B cell (primary cell): Measurements from ENCODE around the gene SUSD3. TPM values are rescaled to one million over a fixed set of nuclear protein-coding genes. Genes with fewer than 3 reads are reported as not detected.

Experiments
- ATAC-seq: fragments of 200-7000 bp; cut with Tn5 transposase; one replicate; pipeline ENCODE4 v1.10.0; 2021; ENCODE audit warnings: low read depth, mild to moderate bottlenecking, moderate number of reproducible peaks, moderate library complexity
- CTCF ChIA-PET: fragments of 350-600 bp; sonication (Branson Sonifier 250); formaldehyde crosslinking; loops from one replicate; lab custom pipeline; 2021; ENCODE audit warnings: antibody characterized with exemption, inconsistent platforms; lab: Charles Lee
- POLR2A ChIA-PET: fragments of 350-600 bp; sonication (Branson Sonifier 250); formaldehyde crosslinking; loops from one replicate; lab custom pipeline; 2021; ENCODE audit warnings: antibody characterized with exemption; lab: Charles Lee
- DNase-seq: peaks from one replicate; pipeline ENCODE4 v3.0.0; 2013
- H2AFZ ChIP-seq: 2 replicates; pipeline ENCODE4 v1.6.1; 2012; ENCODE audit warnings: mild to moderate bottlenecking, low read depth, low read length; ENCODE audit not compliant: insufficient read depth, poor library complexity, severe bottlenecking
- H3K27ac ChIP-seq, 2 donors: 1 replicate in 1 of 2; 2 replicates in 1 of 2; pipeline ENCODE4 v1.5.1; 2012 to 2013; ENCODE audit warnings: low read length in 2 of 2, mild to moderate bottlenecking in 2 of 2, moderate library complexity in 1 of 2
- H3K27me3 ChIP-seq, 4 experiments: fragments of 200-600 bp in 1 of 4; sonication (generic) in 1 of 4; replicated peaks in 1 of 4; 1 replicate in 2 of 4; 2 replicates in 2 of 4; pipeline versions ENCODE4 v1.6.1 to v1.7.0; 2013 to 2016; ENCODE audit warnings: low read length in 3 of 4, mild to moderate bottlenecking in 2 of 4, mixed read lengths in 1 of 4, moderate library complexity in 1 of 4; ENCODE audit not compliant: insufficient read depth in 4 of 4, control insufficient read depth in 3 of 4; ENCODE audit errors: control extremely low read depth in 1 of 4
- H3K36me3 ChIP-seq, 2 experiments: replicated peaks in 1 of 2; 1 replicate in 1 of 2; 2 replicates in 1 of 2; pipeline versions ENCODE4 v1.6.1 to v1.7.1; 2013; ENCODE audit warnings: low read length in 1 of 2; ENCODE audit not compliant: insufficient read depth in 2 of 2, control insufficient read depth in 1 of 2; ENCODE audit errors: control extremely low read depth in 1 of 2, extremely low read depth in 1 of 2
- H3K4me1 ChIP-seq, 2 donors: fragments of 200-600 bp in 1 of 2; sonication (generic) in 1 of 2; 1 replicate in 1 of 2; 2 replicates in 1 of 2; pipeline versions ENCODE4 v1.5.1 to v1.6.1; 2013 to 2017; ENCODE audit warnings: low read length in 2 of 2; ENCODE audit not compliant: control insufficient read depth in 2 of 2, insufficient read depth in 2 of 2
- H3K4me2 ChIP-seq: replicated peaks from 2 replicates; pipeline ENCODE3; 2012; ENCODE audit warnings: mild to moderate bottlenecking, low read depth, low read length; ENCODE audit not compliant: poor library complexity, severe bottlenecking
- H3K4me3 ChIP-seq, 5 experiments: fragments of 200-600 bp in 1 of 5; sonication (generic) in 1 of 5; 1 replicate in 3 of 5; 2 replicates in 2 of 5; pipeline versions ENCODE4 v1.5.1 to v1.7.0; 2011 to 2016; ENCODE audit warnings: low read length in 4 of 5, mild to moderate bottlenecking in 4 of 5, low read depth in 2 of 5, control low read depth in 1 of 5, moderate library complexity in 1 of 5; ENCODE audit not compliant: insufficient read depth in 1 of 5; ENCODE audit errors: control extremely low read depth in 1 of 5, extremely low read depth in 1 of 5
- H3K79me2 ChIP-seq: fragments of 200-600 bp; sonication (generic); one replicate; pipeline ENCODE4 v1.6.0; 2016; ENCODE audit warnings: low read length; ENCODE audit not compliant: control insufficient read depth, insufficient read depth
- H3K9ac ChIP-seq: fragments of 200-600 bp; sonication (generic); 2 replicates; pipeline ENCODE4 v1.6.1; 2017; ENCODE audit warnings: mild to moderate bottlenecking, low read length, moderate library complexity
- H3K9me3 ChIP-seq, 3 donors: one replicate each; pipeline versions ENCODE4 v1.6.1 to v1.7.1; 2013; ENCODE audit warnings: low read length in 2 of 3; ENCODE audit not compliant: control insufficient read depth in 2 of 3, insufficient read depth in 1 of 3; ENCODE audit errors: control extremely low read depth in 1 of 3
- H4K20me1 ChIP-seq: 2 replicates; pipeline ENCODE4 v1.6.0; 2012; ENCODE audit warnings: mild to moderate bottlenecking, low read length; ENCODE audit not compliant: insufficient read depth, control insufficient read depth, poor library complexity, severe bottlenecking
- H3K27ac Mint-ChIP-seq: one replicate; pipeline ENCODE4 v1.8.0; 2021; ENCODE audit warnings: mixed read lengths
- H3K27me3 Mint-ChIP-seq: one replicate; pipeline ENCODE4 v1.8.0; 2021; ENCODE audit warnings: mixed read lengths
- H3K4me1 Mint-ChIP-seq: one replicate; pipeline ENCODE4 v1.8.0; 2021; ENCODE audit warnings: mixed read lengths
- H3K4me3 Mint-ChIP-seq: one replicate; pipeline ENCODE4 v1.8.0; 2021; ENCODE audit warnings: mixed read lengths
- H3K9me3 Mint-ChIP-seq: one replicate; pipeline ENCODE4 v1.8.0; 2022; ENCODE audit warnings: mixed read lengths; ENCODE audit not compliant: insufficient read depth
- CTCF ChIP-seq: fragments of 200-600 bp; IDR thresholded peaks from one replicate; pipeline ENCODE4 v1.8.0; 2022; ENCODE audit warnings: antibody characterized with exemption, mild to moderate bottlenecking
- EZH2 ChIP-seq: IDR thresholded peaks from 2 replicates; pipeline ENCODE4 v1.6.1; 2012; ENCODE audit warnings: borderline replicate concordance, low read depth, mild to moderate bottlenecking, moderate library complexity, low read length; ENCODE audit not compliant: insufficient read depth, poor library complexity, severe bottlenecking
- WGBS: methylation state at CpG from one replicate; pipeline ENCODE4 v1.1.5; 2013; ENCODE audit warnings: missing lambda C conversion rate; ENCODE audit not compliant: insufficient coverage; 5-methylcytosine and 5-hydroxymethylcytosine counted together
- intact Hi-C: fragments of 100-400 bp; cut with micrococcal nuclease; formaldehyde crosslinking; loops from one replicate; pipeline ENCODE4 v1.10.0; 2022
- polyA minus RNA-seq: library from RNA; depleted of rRNA, polyadenylated mRNA; stranded (reverse); fragments of >200 nt; gene quantifications from 2 replicates; pipeline ENCODE4 v1.2.3, GENCODE V29; 2012
- polyA plus RNA-seq: library from polyadenylated mRNA; depleted of rRNA; stranded (reverse); fragments of >200 nt; gene quantifications from 2 replicates; pipeline ENCODE4 v1.2.3, GENCODE V29; 2012
- total RNA-seq, 2 donors: library from RNA; stranded (reverse); fragments of 120-200 nt in 1 of 2; gene quantifications; 1 replicate in 1 of 2; 2 replicates in 1 of 2; pipeline versions ENCODE4 v1.2.3 to v1.2.4, GENCODE V29; 2013 to 2022

SUSD3 gene
- total RNA-seq: 38.3 and 41.0 TPM in 2 replicates
- total RNA-seq (2013): 38.5 TPM
- polyA plus RNA-seq: 68.7 and 85.0 TPM in 2 replicates
- polyA minus RNA-seq: 61.4 and 68.8 TPM in 2 replicates

GRCh38 chr9:93058355-93059010 lies at the start of gene SUSD3:
TSS of gene SUSD3 (plus strand) at chr9:93058701. CDS start at chr9:93058743, 42 bp downstream.
- peak within 1 kb of the TSS; percentile 59 for H3K9ac ChIP-seq
- H3K4me2 ChIP-seq: peak within 1 kb of the TSS; percentile 94
- ATAC-seq: peak; percentile 75
- Mint-ChIP-seq H3K9me3 (no peaks in the 10 kb centered on the region), H3K27ac (peak within 1 kb of the TSS; percentile 99), H3K4me1 (peaks cover 66% of the 10 kb centered on the region), H3K4me3 (peak within 1 kb of the TSS; percentile 90), H3K27me3 (no peaks in the 10 kb centered on the region)
- ChIA-PET POLR2A (interaction anchor here (1.0 to 4.3 kb wide), 3 partner anchors 8 to 37 kb away, joined by 4 to 31 read pairs (median 27); partner anchors contain the start of gene CARD19), CTCF (interaction anchor here (1.1 to 1.4 kb wide), 3 partner anchors 43 to 54 kb away, joined by 3 to 7 read pairs (median 3); no protein-coding TSS in a partner anchor)
- H3K27me3 ChIP-seq: no peaks in the 10 kb centered on the region
- DNase-seq: peak; percentile 83
- TF ChIP-seq CTCF (no peak), EZH2 (no peak)
- H3K36me3 ChIP-seq: peaks cover 0 to 7% of the 10 kb centered on the region in 2 experiments
- H3K79me2 ChIP-seq: peaks cover 20% of the 10 kb centered on the region
- H3K4me3 ChIP-seq: peak within 1 kb of the TSS; percentile 56 to 69 (median 67)
- peaks cover 49 to 60% of the 10 kb centered on the region in 2 donors for H3K4me1 ChIP-seq
- under 1% methylated on average over 55 of the region's 55 CpGs for WGBS
- no peaks in the 10 kb centered on the region for H3K9me3 ChIP-seq
- H4K20me1 ChIP-seq: no peaks in the 10 kb centered on the region
- intact Hi-C loops: loop anchor here (1.0 to 5.0 kb wide), 5 partner anchors 16 to 509 kb away; partner anchors contain the start of gene NINJ1
- H2AFZ ChIP-seq: peak within 1 kb of the TSS; percentile 66
- H3K27ac ChIP-seq: peak within 1 kb of the TSS; percentile 79 to 80
